AG09309 (cell line): ENCODE data around the gene E4F1.

Experiments
- DNase-seq: peaks from one replicate; pipeline ENCODE4 v3.0.0-alpha.2; 2010; ENCODE audit warnings: low read depth
- H3K4me3 ChIP-seq: 2 replicates; pipeline ENCODE4 v1.5.1; 2011; ENCODE audit warnings: mild to moderate bottlenecking, low read depth, low read length, moderate library complexity; ENCODE audit not compliant: control insufficient read depth
- CTCF ChIP-seq: IDR thresholded peaks from 2 replicates; pipeline ENCODE4 v1.5.1; 2011; ENCODE audit warnings: mild to moderate bottlenecking, low read depth, low read length, inconsistent platforms; ENCODE audit not compliant: insufficient read depth, control insufficient read depth; ENCODE audit errors: missing control alignments

The E4F1 gene

GRCh38 chr16:2177561-2177960 lies 45.8 kb upstream of the E4F1 start:
- DNase-seq, result no peak
- TF ChIP-seq CTCF, result no peak
- H3K4me3 ChIP-seq, result no peak overlapping the region

DNA sequence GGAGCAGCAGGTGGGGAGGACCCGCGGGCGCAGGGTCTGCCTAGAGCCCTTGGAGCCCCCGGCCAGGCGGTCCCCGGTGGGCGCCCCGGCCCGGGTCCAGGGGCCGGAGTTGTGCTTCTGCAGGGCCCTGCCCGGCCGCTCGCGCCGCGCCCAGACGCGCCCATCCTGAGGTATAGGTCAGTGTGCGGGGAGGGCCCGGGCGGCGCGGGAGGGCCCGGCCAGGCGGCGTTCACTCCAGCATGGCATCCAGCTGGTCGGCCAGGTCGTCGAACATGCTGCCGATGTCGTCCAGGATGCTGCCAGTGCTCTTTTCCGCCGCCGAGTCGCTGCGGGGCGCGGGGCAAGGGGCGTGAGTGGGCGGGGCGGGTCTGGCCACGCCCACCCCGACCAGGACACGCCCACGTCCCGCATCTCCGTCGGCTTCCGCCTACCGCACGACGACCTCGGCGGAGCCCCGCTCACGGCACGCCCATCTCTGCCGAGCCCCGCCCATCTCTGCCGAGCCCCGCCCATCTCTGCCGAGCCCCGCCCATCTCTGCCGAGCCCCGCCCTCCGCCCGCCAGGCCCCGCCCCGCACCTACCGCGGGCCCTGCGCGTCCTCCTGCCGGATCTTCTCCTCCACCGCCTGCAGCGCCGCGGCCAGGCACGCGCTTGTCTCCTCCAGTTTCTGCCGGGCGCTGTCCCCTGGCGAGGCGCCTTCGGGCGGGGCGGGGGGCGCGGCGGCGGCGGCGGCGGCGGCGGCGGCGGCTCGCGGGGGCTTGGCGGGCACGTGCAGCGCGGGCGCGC lies 44.9 kb upstream of the E4F1 start:
- no peak overlapping the region for H3K4me3 ChIP-seq
- TF ChIP-seq CTCF, result no peak

DNA sequence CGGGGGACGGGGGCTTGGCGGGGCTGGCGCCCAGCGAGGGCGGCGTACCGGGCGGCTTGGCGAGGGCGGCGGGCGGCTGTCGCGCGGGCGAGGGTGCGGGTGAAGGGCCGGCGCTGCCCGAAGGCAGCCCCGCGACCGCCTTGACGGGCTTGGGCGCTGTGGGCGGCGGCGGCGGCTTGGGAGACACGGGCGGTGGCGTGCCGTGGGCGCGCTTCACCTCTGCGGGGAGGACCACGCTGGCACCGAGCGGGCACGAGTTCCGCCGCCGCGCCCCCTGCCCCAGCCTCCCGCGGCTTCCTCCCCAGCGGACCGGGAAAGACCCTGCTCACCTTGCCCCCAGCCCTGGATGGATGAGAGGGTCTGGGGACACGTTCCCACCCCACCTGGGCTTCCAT lies 44.3 kb upstream of the E4F1 start:
- TF ChIP-seq CTCF, result no peak
- no peak for DNase-seq
- H3K4me3 ChIP-seq, result no peak overlapping the region

More for the DNA sequence above, 44.9 kb upstream of the E4F1 start:
- DNase-seq, result no peak

DNA sequence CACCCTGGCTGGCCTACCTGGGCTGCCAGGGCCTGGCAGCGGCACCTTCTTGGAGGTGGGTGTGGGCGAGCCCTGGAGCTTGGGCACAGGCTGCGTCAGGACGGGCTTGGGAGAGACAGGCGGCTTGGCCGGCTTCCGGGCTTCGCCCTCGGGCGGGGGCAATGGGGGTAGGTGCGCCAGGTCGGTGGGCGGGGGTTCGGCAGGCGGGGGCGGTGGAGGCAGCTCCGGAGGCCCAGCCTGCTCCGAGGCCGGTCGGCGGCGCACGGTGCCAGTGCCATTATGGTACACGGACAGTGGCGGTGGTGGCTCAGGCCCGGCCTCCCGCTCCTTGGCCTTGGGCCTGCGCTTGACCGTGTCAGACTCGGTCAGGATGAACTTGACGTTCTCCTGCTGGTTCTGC lies 43.8 kb upstream of the E4F1 start:
- TF ChIP-seq CTCF, result no peak
- DNase-seq, result no peak
- no peak overlapping the region for H3K4me3 ChIP-seq

DNA sequence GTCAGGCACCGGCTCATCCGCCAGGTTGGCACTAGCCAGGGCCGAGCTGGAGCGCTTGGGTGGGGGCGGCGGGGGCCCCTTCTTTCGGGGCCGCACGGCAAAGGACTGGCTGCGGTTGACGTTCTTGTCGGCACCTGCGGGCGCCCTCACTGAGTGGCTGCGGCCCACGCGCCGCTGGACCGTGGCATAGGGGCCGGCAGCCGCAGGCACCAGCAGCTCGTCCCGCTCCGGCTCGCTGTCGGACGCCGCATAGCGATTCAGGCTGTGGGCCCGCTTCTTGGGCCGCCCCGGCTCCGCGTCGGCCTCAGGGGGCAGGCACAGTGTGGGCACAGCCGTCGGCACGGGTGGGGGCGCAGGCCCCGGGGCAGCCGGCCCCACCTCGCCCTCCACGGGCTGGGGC lies 42.9 kb upstream of the E4F1 start:
- no peak for TF ChIP-seq CTCF
- DNase-seq, result no peak
- H3K4me3 ChIP-seq, result no peak overlapping the region

DNA sequence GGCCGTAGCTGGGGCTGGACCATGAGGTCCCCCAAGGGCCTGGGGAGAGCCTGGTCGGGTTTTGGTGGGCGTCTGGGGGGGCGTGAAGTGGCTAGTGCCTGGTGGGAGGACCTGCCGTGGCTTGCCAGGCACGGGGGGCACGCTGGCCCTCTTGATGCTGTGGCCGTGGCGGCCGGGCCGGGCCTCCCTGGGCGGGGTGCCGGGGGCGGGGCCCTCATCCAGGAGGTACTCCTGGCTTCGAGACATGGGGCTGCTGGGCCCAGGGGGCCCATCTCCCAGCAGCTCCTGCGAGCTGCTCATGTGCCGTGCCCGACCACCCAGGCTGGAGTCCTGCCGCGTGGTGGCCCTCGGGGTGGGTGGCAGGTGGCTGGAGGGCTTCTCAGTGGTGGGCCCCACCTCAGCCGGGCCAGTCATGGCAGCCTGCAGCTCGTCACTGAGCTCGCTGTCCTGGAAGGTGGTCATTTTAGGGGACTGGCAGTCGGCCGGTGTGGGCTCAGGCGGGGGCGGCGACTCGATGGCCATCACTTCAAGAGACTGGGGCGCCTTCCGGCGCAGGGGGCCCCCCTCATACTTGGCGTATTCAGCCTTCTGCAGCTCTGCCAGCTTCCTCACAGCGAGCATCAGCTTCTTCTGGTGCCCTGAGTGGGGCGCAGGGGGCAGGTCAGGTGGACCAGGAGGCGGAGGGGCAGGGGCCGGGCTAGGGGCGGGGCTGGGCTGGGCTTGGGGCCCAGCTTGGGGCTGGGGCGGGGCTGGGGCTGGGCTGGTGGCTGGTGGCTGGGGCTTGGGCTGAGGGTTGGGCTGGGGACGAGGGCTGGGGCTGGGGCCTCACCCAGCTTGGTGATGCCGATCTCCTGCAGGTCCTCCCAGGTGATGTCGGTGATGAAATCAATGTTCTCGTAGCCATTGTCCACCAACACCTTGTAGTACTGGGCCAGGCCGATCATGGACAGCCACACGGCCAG lies 42.1 kb upstream of the E4F1 start:
- TF ChIP-seq CTCF, result no peak
- no peak for DNase-seq

More for the DNA sequence above, 42.1 kb upstream of the E4F1 start:
- H3K4me3 ChIP-seq, result no peak overlapping the region
